Smooth muscle cell (in vitro differentiated cells): Measurements from ENCODE around the gene RGMB. TPM values are rescaled to one million over a fixed set of nuclear protein-coding genes. Genes with fewer than 3 reads are reported as not detected.

Source experiments
- DNase-seq: peaks from one replicate; lab custom pipeline; 2025; ENCODE audit not compliant: unreplicated experiment; lab: John Stamatoyannopoulos, UW
- H2AFZ ChIP-seq: fragments of 200-600 bp; sonication (generic); 2 replicates; pipeline ENCODE4 v1.6.0; 2016; ENCODE audit warnings: antibody characterized with exemption, low read depth, mild to moderate bottlenecking
- H3F3A ChIP-seq: fragments of 200-600 bp; sonication (generic); 2 replicates; pipeline ENCODE4 v1.6.0; 2017; ENCODE audit warnings: antibody characterized with exemption, low read depth
- H3K27ac ChIP-seq: fragments of 200-600 bp; sonication (generic); 2 replicates; pipeline ENCODE4 v1.5.1; 2016; ENCODE audit warnings: low read depth, mild to moderate bottlenecking
- H3K27me3 ChIP-seq: fragments of 200-600 bp; sonication (generic); 2 replicates; pipeline ENCODE4 v1.6.1; 2016; ENCODE audit warnings: low read depth, mild to moderate bottlenecking
- H3K36me3 ChIP-seq: fragments of 200-600 bp; sonication (generic); 2 replicates; pipeline ENCODE4 v1.5.1; 2016; ENCODE audit warnings: low read depth
- H3K4me1 ChIP-seq: fragments of 200-600 bp; sonication (generic); 2 replicates; pipeline ENCODE4 v1.5.1; 2016; ENCODE audit warnings: low read depth
- H3K4me2 ChIP-seq: fragments of 200-600 bp; sonication (generic); 2 replicates; pipeline ENCODE4 v1.6.0; 2016; ENCODE audit warnings: mild to moderate bottlenecking
- H3K4me3 ChIP-seq: fragments of 200-600 bp; sonication (generic); 2 replicates; pipeline ENCODE4 v1.5.1; 2016; ENCODE audit warnings: mild to moderate bottlenecking
- H3K79me2 ChIP-seq: fragments of 200-600 bp; sonication (generic); 2 replicates; pipeline ENCODE4 v1.6.0; 2016; ENCODE audit warnings: low read depth, mild to moderate bottlenecking
- H3K9ac ChIP-seq: fragments of 200-600 bp; sonication (generic); 2 replicates; pipeline ENCODE4 v1.6.0; 2016; ENCODE audit warnings: low read depth
- H3K9me3 ChIP-seq: fragments of 200-600 bp; sonication (generic); replicated peaks from 2 replicates; pipeline ENCODE4 v1.5.1; 2016; ENCODE audit warnings: low read depth
- H4K20me1 ChIP-seq: fragments of 200-600 bp; sonication (generic); 2 replicates; pipeline ENCODE4 v1.6.0; 2016; ENCODE audit warnings: low read depth
- WGBS: methylation state at CpG from one replicate; pipeline ENCODE4 v1.1.7; 2016; ENCODE audit warnings: low lambda C conversion rate; 5-methylcytosine and 5-hydroxymethylcytosine counted together
- polyA plus RNA-seq: library from polyadenylated mRNA; unstranded; fragments of >200 nt; fragmentation: Nextera tagmentation; extraction: Ambion mirVana; gene quantifications from 2 replicates; pipeline ENCODE4 v1.2.1, GENCODE V29; 2016
- total RNA-seq: library from RNA; depleted of rRNA; stranded (reverse); fragments of >200 nt; gene quantifications from 2 replicates; pipeline ENCODE4 v1.2.3, GENCODE V29; 2014
- TF ChIP-seq, protein P1 (sequence below): fragments of 200-600 bp; sonication (generic); IDR thresholded peaks from 2 replicates; pipeline ENCODE4 v1.5.1; 2017; ENCODE audit warnings: borderline replicate concordance, mild to moderate bottlenecking, antibody characterized with exemption; ENCODE audit not compliant: insufficient read depth, poor library complexity, severe bottlenecking

The RGMB gene
- total and polyA plus RNA-seq, 2 experiments from 2014 or later, result 8.0 to 11.2 TPM

DNA sequence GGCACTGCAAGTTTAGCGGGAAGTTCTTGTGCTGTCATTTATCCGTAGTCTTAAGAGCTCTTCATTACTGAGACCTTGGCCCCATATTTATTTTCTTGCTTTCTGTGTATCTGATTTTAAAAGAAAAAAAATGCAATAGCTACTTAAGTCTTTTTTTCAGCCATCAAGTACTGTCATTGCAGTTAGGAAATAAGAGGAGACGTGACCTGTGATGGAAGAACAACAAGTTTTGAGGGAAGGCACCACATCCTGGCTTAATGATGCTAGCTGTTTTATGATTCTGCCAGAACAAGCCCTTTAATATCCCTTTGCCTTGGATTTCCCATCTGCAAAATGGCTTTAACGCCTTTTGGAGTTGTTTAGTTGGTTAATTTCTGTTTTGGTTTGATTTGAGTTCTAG lies 3.8 kb downstream of the RGMB start:
- H3K4me3 ChIP-seq, result no peak overlapping the region

DNA sequence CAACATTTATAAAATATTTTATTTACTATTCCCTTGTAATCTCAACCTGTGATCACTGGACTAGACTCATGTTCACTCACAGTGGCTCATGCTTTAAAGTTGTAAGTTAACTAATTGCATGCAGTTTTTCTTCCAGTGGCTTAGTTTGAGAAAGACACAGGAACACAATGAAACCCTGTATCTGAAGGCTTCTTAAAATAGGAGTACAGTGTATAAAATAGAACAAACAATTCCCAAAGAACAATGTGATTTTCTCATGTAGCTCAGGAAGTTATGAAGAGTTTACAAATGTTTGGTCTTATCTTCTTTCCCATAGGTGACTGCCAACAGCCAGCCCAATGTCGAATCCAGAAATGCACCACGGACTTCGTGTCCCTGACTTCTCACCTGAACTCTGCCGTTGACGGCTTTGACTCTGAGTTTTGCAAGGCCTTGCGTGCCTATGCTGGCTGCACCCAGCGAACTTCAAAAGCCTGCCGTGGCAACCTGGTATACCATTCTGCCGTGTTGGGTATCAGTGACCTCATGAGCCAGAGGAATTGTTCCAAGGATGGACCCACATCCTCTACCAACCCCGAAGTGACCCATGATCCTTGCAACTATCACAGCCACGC lies 5.9 kb downstream of the RGMB start:
- H3K4me3 ChIP-seq, result no peak overlapping the region
- no peak overlapping the region for H3K9ac ChIP-seq
- no peak overlapping the region for H3K27ac ChIP-seq

More for the DNA sequence above, 3.8 kb downstream of the RGMB start:
- Histone ChIP-seq H3K9me3 (no peaks in the 10 kb centered on the region), H3K36me3 (peaks cover 10% of the 10 kb centered on the region), H2AFZ (no peak overlapping the region), H3K27ac (no peak overlapping the region), H3K4me2 (no peak overlapping the region), H3K9ac (no peak overlapping the region), H4K20me1 (peaks cover 71% of the 10 kb centered on the region), H3K27me3 (no peaks in the 10 kb centered on the region), H3K79me2 (peaks cover 75% of the 10 kb centered on the region), H3F3A (peaks cover under 1% of the 10 kb centered on the region), H3K4me1 (peaks cover 24% of the 10 kb centered on the region)
- TF ChIP-seq, protein P1, sequence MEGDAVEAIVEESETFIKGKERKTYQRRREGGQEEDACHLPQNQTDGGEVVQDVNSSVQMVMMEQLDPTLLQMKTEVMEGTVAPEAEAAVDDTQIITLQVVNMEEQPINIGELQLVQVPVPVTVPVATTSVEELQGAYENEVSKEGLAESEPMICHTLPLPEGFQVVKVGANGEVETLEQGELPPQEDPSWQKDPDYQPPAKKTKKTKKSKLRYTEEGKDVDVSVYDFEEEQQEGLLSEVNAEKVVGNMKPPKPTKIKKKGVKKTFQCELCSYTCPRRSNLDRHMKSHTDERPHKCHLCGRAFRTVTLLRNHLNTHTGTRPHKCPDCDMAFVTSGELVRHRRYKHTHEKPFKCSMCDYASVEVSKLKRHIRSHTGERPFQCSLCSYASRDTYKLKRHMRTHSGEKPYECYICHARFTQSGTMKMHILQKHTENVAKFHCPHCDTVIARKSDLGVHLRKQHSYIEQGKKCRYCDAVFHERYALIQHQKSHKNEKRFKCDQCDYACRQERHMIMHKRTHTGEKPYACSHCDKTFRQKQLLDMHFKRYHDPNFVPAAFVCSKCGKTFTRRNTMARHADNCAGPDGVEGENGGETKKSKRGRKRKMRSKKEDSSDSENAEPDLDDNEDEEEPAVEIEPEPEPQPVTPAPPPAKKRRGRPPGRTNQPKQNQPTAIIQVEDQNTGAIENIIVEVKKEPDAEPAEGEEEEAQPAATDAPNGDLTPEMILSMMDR, result no peak
- DNase-seq, result no peak
- whole genome bisulfite sequencing, result 95% methylated on average over 4 of the region's 4 CpGs

DNA sequence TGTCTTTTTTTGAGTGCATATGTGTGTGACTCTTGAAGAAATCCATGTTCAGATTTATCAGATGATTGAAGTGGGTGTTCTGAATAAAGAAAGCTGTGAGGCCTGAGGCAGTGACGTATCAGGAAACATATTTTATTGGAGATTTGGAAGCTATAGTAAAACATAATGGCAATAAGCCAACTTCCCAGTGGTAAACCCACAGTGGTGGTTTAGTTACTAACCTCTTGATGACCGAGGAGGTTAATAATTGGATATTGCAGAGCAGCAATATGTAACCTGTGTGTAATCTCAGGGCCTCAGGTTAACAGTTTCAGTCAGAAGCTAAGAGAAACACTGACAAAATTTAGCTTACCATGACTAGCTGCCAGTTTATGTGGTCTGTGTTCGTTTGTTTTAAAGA lies 6.9 kb downstream of the RGMB start:
- Histone ChIP-seq H3K4me2 (no peak overlapping the region), H3K4me1 (peaks cover 13% of the 10 kb centered on the region), H3K79me2 (peaks cover 87% of the 10 kb centered on the region), H3F3A (no peaks in the 10 kb centered on the region), H3K27me3 (no peaks in the 10 kb centered on the region), H3K4me3 (no peak overlapping the region), H3K36me3 (peaks cover 10% of the 10 kb centered on the region), H3K9me3 (no peaks in the 10 kb centered on the region), H2AFZ (no peak overlapping the region), H3K9ac (no peak overlapping the region), H4K20me1 (peaks cover 88% of the 10 kb centered on the region), H3K27ac (no peak overlapping the region)
- 88% methylated on average over 3 of the region's 3 CpGs for WGBS
- DNase-seq, result no peak
- TF ChIP-seq, protein P1, result no peak

More for the DNA sequence above, 5.9 kb downstream of the RGMB start:
- TF ChIP-seq, protein P1, result no peak
- Histone ChIP-seq H3K4me2 (no peak overlapping the region), H3F3A (no peaks in the 10 kb centered on the region), H3K79me2 (peaks cover 87% of the 10 kb centered on the region), H4K20me1 (peaks cover 88% of the 10 kb centered on the region), H2AFZ (no peak overlapping the region), H3K27me3 (no peaks in the 10 kb centered on the region), H3K36me3 (peaks cover 10% of the 10 kb centered on the region), H3K9me3 (no peaks in the 10 kb centered on the region), H3K4me1 (peaks cover 19% of the 10 kb centered on the region)
- no peak for DNase-seq
- 97% methylated on average over 11 of the region's 11 CpGs for WGBS

DNA sequence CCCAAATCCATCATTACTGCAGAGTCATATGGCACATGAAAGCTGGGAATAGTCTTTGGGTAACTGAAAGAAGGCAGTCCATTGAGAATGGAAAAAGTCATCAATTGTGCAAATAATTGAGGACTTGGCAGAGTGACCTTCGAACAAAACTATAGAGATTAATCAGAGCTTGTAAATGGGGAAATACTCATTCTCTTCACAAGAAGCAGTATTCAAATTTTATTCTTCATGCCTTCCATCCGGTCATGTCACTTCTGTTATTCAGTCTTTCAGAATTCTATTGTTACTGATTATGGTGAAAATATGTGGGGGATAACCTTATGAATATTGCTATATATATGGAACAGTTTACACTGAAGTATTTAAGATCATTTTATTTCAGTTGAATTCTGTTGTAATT lies 8.1 kb downstream of the RGMB start:
- no peak for DNase-seq
- TF ChIP-seq, protein P1, result no peak
- H3K4me1 ChIP-seq, result peaks cover 2% of the 10 kb centered on the region

More for the DNA sequence above, 8.1 kb downstream of the RGMB start:
- Histone ChIP-seq H3K27ac (no peak overlapping the region), H3K4me2 (no peak overlapping the region), H3F3A (no peaks in the 10 kb centered on the region), H3K9ac (no peak overlapping the region), H3K27me3 (no peaks in the 10 kb centered on the region), H3K4me3 (no peak overlapping the region), H3K9me3 (no peaks in the 10 kb centered on the region), H3K79me2 (peaks cover 76% of the 10 kb centered on the region), H2AFZ (no peak overlapping the region), H3K36me3 (peaks cover 10% of the 10 kb centered on the region), H4K20me1 (peaks cover 88% of the 10 kb centered on the region)
- WGBS, result 93% methylated on average over 2 of the region's 2 CpGs
